ENCODE data around the gene FARP1. TPM values are rescaled to one million over a fixed set of nuclear protein-coding genes. Genes with fewer than 3 reads are reported as not detected.

FARP1 gene
- total and polyA plus RNA-seq, 2 of the 13 experiments (the other 11 are each of a cell fraction or from before 2014, with no cell fraction given) = 70.6 to 126 TPM

DNA sequence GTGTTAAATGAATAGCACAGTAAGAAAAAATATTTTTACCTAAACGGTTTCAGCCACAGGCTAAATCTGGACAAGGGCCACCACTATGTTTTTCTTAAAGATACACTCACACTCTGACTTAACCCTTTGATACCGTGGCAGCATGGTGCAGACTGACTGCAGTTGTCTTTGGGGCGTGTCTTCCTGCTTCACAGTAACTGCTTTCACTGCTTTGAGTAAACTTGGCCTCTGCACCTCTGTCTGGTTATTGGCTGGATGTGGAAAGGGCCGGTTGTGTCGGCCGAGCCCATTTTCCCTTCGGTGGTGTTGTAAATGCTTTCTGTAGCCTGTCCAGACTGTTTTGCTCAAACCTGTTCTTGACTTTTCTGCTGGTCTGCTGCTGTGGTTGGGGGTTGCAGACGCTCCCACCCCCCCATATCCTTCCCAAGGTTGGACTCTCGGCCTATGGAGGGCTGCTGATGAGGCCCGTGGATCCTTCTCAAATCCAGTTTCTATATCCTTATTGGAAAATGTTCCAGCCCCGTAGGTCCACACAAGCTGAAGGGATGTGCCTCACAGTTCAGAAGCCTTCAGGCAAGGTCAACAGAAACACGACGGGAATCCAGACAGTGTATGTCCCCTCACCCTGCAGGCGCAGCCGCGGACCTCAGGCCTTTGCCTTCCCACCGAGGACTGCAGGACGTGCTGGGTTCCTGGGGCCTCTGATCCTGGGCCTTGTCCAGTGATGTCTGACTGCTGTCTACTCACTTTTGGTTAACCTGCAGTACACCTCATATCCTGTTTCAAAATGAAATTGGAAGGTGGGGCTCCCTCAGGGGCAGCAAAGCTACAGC lies 124.4 kb downstream of the FARP1 start (continued):
- TF ChIP-seq ZNF24 (IDR thresholded peaks at IDR 0.05) = no peak
- no peak for TF ChIP-seq TCF12 (IDR thresholded peaks at IDR 0.05)
- no peak; the same call in 1 of the 2 replicates for TF ChIP-seq TCF12 (CRISPR knock-in tag; IDR thresholded peaks at IDR 0.05)
- TF ChIP-seq BORCS8-MEF2B (CRISPR knock-in tag; IDR thresholded peaks at IDR 0.05) = peak; percentile 56
- TF ChIP-seq, protein P1, sequence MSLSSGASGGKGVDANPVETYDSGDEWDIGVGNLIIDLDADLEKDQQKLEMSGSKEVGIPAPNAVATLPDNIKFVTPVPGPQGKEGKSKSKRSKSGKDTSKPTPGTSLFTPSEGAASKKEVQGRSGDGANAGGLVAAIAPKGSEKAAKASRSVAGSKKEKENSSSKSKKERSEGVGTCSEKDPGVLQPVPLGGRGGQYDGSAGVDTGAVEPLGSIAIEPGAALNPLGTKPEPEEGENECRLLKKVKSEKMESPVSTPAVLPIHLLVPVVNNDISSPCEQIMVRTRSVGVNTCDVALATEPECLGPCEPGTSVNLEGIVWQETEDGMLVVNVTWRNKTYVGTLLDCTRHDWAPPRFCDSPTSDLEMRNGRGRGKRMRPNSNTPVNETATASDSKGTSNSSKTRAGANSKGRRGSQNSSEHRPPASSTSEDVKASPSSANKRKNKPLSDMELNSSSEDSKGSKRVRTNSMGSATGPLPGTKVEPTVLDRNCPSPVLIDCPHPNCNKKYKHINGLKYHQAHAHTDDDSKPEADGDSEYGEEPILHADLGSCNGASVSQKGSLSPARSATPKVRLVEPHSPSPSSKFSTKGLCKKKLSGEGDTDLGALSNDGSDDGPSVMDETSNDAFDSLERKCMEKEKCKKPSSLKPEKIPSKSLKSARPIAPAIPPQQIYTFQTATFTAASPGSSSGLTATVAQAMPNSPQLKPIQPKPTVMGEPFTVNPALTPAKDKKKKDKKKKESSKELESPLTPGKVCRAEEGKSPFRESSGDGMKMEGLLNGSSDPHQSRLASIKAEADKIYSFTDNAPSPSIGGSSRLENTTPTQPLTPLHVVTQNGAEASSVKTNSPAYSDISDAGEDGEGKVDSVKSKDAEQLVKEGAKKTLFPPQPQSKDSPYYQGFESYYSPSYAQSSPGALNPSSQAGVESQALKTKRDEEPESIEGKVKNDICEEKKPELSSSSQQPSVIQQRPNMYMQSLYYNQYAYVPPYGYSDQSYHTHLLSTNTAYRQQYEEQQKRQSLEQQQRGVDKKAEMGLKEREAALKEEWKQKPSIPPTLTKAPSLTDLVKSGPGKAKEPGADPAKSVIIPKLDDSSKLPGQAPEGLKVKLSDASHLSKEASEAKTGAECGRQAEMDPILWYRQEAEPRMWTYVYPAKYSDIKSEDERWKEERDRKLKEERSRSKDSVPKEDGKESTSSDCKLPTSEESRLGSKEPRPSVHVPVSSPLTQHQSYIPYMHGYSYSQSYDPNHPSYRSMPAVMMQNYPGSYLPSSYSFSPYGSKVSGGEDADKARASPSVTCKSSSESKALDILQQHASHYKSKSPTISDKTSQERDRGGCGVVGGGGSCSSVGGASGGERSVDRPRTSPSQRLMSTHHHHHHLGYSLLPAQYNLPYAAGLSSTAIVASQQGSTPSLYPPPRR (CRISPR knock-in tag; IDR thresholded peaks at IDR 0.05; ENCODE audit: borderline replicate concordance) = peak; percentile 73
- TF ChIP-seq KMT2A (CRISPR knock-in tag; IDR thresholded peaks at IDR 0.05) = peak; percentile 35; the same call in 1 of the 2 replicates
- peak; percentile 47 for TF ChIP-seq ZSCAN25 (CRISPR knock-in tag; IDR thresholded peaks at IDR 0.05)
- no peak for TF ChIP-seq ZNF253 (CRISPR knock-in tag; IDR thresholded peaks at IDR 0.05; ENCODE audit: borderline replicate concordance)
- TF ChIP-seq POLR2AphosphoS5 (IDR thresholded peaks at IDR 0.05; ENCODE audit: low read depth, low read length) = peak; percentile 81
- peak; percentile 59; the same call in 1 of the 2 replicates for TF ChIP-seq KAT8 (CRISPR knock-in tag; IDR thresholded peaks at IDR 0.05)
- TF ChIP-seq ZNF232 (CRISPR knock-in tag; IDR thresholded peaks at IDR 0.05; ENCODE audit: borderline replicate concordance) = peak; percentile 41; the same call in 1 of the 2 replicates
- no peak for TF ChIP-seq NPAS2 (CRISPR knock-in tag; IDR thresholded peaks at IDR 0.05; ENCODE audit: borderline replicate concordance)
- TF ChIP-seq ZSCAN30 (CRISPR knock-in tag; IDR thresholded peaks at IDR 0.05) = no peak
- TF ChIP-seq, protein P2, sequence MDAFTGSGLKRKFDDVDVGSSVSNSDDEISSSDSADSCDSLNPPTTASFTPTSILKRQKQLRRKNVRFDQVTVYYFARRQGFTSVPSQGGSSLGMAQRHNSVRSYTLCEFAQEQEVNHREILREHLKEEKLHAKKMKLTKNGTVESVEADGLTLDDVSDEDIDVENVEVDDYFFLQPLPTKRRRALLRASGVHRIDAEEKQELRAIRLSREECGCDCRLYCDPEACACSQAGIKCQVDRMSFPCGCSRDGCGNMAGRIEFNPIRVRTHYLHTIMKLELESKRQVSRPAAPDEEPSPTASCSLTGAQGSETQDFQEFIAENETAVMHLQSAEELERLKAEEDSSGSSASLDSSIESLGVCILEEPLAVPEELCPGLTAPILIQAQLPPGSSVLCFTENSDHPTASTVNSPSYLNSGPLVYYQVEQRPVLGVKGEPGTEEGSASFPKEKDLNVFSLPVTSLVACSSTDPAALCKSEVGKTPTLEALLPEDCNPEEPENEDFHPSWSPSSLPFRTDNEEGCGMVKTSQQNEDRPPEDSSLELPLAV (CRISPR knock-in tag; conservative IDR thresholded peaks at IDR 0.05; ENCODE audit: low read depth) = no peak
- TF ChIP-seq ZNF33B (CRISPR knock-in tag; IDR thresholded peaks at IDR 0.05) = 0 out of 2 replicates have a peak, but pooled peaks have one; percentile 54
- peak; percentile 56; the same call in 1 of the 2 replicates for TF ChIP-seq ZNF878 (CRISPR knock-in tag; IDR thresholded peaks at IDR 0.05)
- peak; percentile 13; the same call in 1 of the 2 replicates for TF ChIP-seq GATAD1 (CRISPR knock-in tag; IDR thresholded peaks at IDR 0.05)
- 0 out of 2 replicates have a peak, but pooled peaks have one; percentile 31 for TF ChIP-seq GABPB1 (CRISPR knock-in tag; IDR thresholded peaks at IDR 0.05)
- TF ChIP-seq, protein P3, sequence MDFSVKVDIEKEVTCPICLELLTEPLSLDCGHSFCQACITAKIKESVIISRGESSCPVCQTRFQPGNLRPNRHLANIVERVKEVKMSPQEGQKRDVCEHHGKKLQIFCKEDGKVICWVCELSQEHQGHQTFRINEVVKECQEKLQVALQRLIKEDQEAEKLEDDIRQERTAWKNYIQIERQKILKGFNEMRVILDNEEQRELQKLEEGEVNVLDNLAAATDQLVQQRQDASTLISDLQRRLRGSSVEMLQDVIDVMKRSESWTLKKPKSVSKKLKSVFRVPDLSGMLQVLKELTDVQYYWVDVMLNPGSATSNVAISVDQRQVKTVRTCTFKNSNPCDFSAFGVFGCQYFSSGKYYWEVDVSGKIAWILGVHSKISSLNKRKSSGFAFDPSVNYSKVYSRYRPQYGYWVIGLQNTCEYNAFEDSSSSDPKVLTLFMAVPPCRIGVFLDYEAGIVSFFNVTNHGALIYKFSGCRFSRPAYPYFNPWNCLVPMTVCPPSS (IDR thresholded peaks at IDR 0.05) = no peak
- TF ChIP-seq FIP1L1 (IDR thresholded peaks at IDR 0.05; ENCODE audit: borderline replicate concordance, insufficient read depth, low read depth, low read length) = no peak
- peak; percentile 73; the same call in 1 of the 2 replicates for TF ChIP-seq NR2F2 (IDR thresholded peaks at IDR 0.05; ENCODE audit: borderline replicate concordance, low read depth)
- TF ChIP-seq SAP130 (CRISPR knock-in tag; IDR thresholded peaks at IDR 0.05; ENCODE audit: low read depth) = peak; percentile 89

Measured in HepG2 (cell line).